GM19099 (cell line): ENCODE data around the gene FNDC1.

Experiments used
- POLR2A ChIP-seq: IDR thresholded peaks from 3 replicates; pipeline ENCODE4 v1.6.1; 2011; ENCODE audit warnings: low read depth; ENCODE audit not compliant: insufficient read length; ENCODE audit errors: extremely low read depth

The FNDC1 gene

GRCh38 chr6:159303784-159304183, 134.6 kb downstream of the FNDC1 start:
- no peak for TF ChIP-seq POLR2A

- TF ChIP-seq POLR2A = no peak
Observed at GRCh38 chr6:159304641-159305040, 135.4 kb downstream of the FNDC1 start.

- TF ChIP-seq POLR2A = no peak
Observed at GRCh38 chr6:159305159-159305558, 136.0 kb downstream of the FNDC1 start.

- TF ChIP-seq POLR2A = no peak
Observed at GRCh38 chr6:159305804-159306537, 136.8 kb downstream of the FNDC1 start.

GRCh38 chr6:159307246-159307790, 138.1 kb downstream of the FNDC1 start:
- no peak for TF ChIP-seq POLR2A

GRCh38 chr6:159308198-159308597, 139.0 kb downstream of the FNDC1 start:
- no peak for TF ChIP-seq POLR2A

- TF ChIP-seq POLR2A = no peak
Observed at GRCh38 chr6:159309723-159310122, 140.5 kb downstream of the FNDC1 start.

- TF ChIP-seq POLR2A = no peak
Observed at GRCh38 chr6:159311618-159312017, 142.4 kb downstream of the FNDC1 start.

- TF ChIP-seq POLR2A = no peak
Observed at GRCh38 chr6:159312206-159312605, 143.0 kb downstream of the FNDC1 start.

- no peak for TF ChIP-seq POLR2A
Observed at GRCh38 chr6:159313018-159313417, 143.8 kb downstream of the FNDC1 start.

- TF ChIP-seq POLR2A = no peak
Observed at GRCh38 chr6:159315562-159315961, 146.4 kb downstream of the FNDC1 start.

GRCh38 chr6:159317430-159317829, 148.2 kb downstream of the FNDC1 start:
- no peak for TF ChIP-seq POLR2A

- TF ChIP-seq POLR2A = no peak
Observed at GRCh38 chr6:159321267-159321666, 152.1 kb downstream of the FNDC1 start.
